Adrenal gland (tissue), 12 donors: ENCODE measurements around the gene PANX2. TPM values are rescaled to one million over a fixed set of nuclear protein-coding genes. Genes with fewer than 3 reads are reported as not detected.

ENCODE experiments used
- DNase-seq, 7 donors: peaks; one replicate each; pipeline ENCODE4 v3.0.0-alpha.2; 2019 to 2020
- H3K27ac ChIP-seq, 5 donors: fragments of 200-600 bp; sonication (generic) in 4 of 5; 1 replicate in 3 of 5; 2 replicates in 2 of 5; pipeline versions ENCODE4 v1.5.1 to v1.8.0; 2016 to 2020; ENCODE audit warnings: mild to moderate bottlenecking in 1 of 5
- H3K27me3 ChIP-seq: fragments of 200-600 bp; 2 replicates; pipeline ENCODE4 v1.8.0; 2021
- H3K36me3 ChIP-seq, 2 donors: fragments of 200-600 bp; replicated peaks in 1 of 2; 1 replicate in 1 of 2; 2 replicates in 1 of 2; pipeline versions ENCODE4 v1.5.1 to v1.8.0; 2018 to 2022
- H3K4me1 ChIP-seq, 2 donors: fragments of 200-600 bp; replicated peaks in 1 of 2; 1 replicate in 1 of 2; 2 replicates in 1 of 2; pipeline versions ENCODE4 v1.5.1 to v1.8.0; 2018 to 2021
- H3K4me3 ChIP-seq, 4 donors: fragments of 200-600 bp; sonication (generic) in 3 of 4; one replicate each; pipeline ENCODE4 v1.5.1; 2016 to 2018
- H3K9me3 ChIP-seq, 3 donors: fragments of 200-600 bp; sonication (generic) in 1 of 3; replicated peaks in 1 of 3; 1 replicate in 2 of 3; 2 replicates in 1 of 3; pipeline versions ENCODE4 v1.5.1 to v1.8.0; 2016 to 2021
- POLR2A ChIP-seq, 2 donors: fragments of 450-650 bp; IDR thresholded peaks; one replicate each; pipeline ENCODE4 v1.6.1; 2017; ENCODE audit warnings: antibody characterized with exemption in 2 of 2, mild to moderate bottlenecking in 2 of 2, moderate library complexity in 1 of 2
- WGBS, 4 donors: extraction: QIAGEN DNeasy Blood & Tissue Kit in 2 of 4; methylation state at CpG; one replicate each; pipeline versions ENCODE4 v1.1.5 to v1.1.7; 2013 to 2017; 5-methylcytosine and 5-hydroxymethylcytosine counted together
- intact Hi-C, 2 donors: fragments of 100-400 bp; cut with DNase I; formaldehyde crosslinking; loops; one replicate each; pipeline versions ENCODE4 v1.14.1 to v1.15.0; 2022 to 2023
- polyA plus RNA-seq, 3 donors: library from polyadenylated mRNA; stranded (reverse); fragments of 200-250 nt in 2 of 3; fragments of 350-450 nt in 1 of 3; fragmentation: Illumina TruSeq in 1 of 3; extraction: RNeasy Lipid Tissue Mini Kit (QIAGEN cat#74804) in 1 of 3; gene quantifications; one replicate each; pipeline ENCODE4 v1.2.3, GENCODE V29; 2013 to 2014
- total RNA-seq, 9 donors: library from RNA; depleted of rRNA in 4 of 9; stranded (reverse); fragments of >200 nt in 4 of 9; fragments of 120-200 nt in 1 of 9; fragmentation: NEBNext Ultra II Directional in 1 of 9; extraction: Animal tissue kit (Norgen Biotek cat#: 25700) in 1 of 9; gene quantifications; one replicate each; pipeline versions ENCODE4 v1.1.0 to v1.2.4, GENCODE V29; 2013 to 2023
- TF ChIP-seq, protein P1 (sequence below), 6 experiments: fragments of 450-650 bp in 4 of 6; fragments of 200-600 bp in 2 of 6; sonication (generic) in 1 of 6; IDR thresholded peaks; 1 replicate in 5 of 6; 2 replicates in 1 of 6; pipeline versions ENCODE4 v1.5.1 to v1.8.0; 2016 to 2021; ENCODE audit warnings: antibody characterized with exemption in 6 of 6, mild to moderate bottlenecking in 2 of 6, moderate library complexity in 1 of 6
- donor health status: healthy with polysubstance abuse.
- donor health status: Bipolar disorder and iron deficiency.
- donor health status: DM: yes; HTN: yes; CAD: no.
- donor health status: DM: no; HTN: no; CAD: no.
- donor health status: DM: no; HTN: no; CAD: no.
- donor health status: DM: yes; HTN: yes; CAD: no.

Gene PANX2
- total and polyA plus RNA-seq, 12 donors: 0.22 to 4.1 (median 0.70) TPM

DNA sequence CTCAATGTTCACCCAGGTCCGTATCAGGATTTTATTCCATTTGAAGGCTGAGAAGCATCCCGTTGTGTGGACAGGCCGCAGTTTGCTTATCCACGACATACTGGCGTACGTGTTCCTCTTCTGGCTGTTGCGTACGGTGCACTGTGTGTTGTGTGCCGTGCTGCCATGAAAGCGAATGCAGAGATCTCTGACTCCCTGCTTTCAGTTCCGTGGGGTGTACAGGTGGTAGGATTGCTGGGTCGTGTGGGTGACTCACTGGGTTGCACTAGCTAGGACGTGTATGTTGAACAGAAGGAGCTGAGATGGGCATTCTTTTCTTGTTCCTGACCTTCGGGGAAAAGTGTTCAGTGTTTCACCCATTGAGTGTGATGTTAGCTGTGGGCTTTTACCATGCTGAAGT lies 40.6 kb downstream of the PANX2 start:
- TF ChIP-seq, protein P1, sequence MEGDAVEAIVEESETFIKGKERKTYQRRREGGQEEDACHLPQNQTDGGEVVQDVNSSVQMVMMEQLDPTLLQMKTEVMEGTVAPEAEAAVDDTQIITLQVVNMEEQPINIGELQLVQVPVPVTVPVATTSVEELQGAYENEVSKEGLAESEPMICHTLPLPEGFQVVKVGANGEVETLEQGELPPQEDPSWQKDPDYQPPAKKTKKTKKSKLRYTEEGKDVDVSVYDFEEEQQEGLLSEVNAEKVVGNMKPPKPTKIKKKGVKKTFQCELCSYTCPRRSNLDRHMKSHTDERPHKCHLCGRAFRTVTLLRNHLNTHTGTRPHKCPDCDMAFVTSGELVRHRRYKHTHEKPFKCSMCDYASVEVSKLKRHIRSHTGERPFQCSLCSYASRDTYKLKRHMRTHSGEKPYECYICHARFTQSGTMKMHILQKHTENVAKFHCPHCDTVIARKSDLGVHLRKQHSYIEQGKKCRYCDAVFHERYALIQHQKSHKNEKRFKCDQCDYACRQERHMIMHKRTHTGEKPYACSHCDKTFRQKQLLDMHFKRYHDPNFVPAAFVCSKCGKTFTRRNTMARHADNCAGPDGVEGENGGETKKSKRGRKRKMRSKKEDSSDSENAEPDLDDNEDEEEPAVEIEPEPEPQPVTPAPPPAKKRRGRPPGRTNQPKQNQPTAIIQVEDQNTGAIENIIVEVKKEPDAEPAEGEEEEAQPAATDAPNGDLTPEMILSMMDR (IDR thresholded peaks at IDR 0.05): no peak
- no peak for TF ChIP-seq POLR2A (IDR thresholded peaks at IDR 0.05)
- 81 to 88% (median 85%) methylated on average over 14 of the region's 14 CpGs for WGBS, 4 donors
- intact Hi-C loops: loop anchor here in 1 of 2 donors (2.0 kb wide), 1 partner anchor 64 kb away; no protein-coding TSS in a partner anchor
- no peak for DNase-seq
- Histone ChIP-seq H3K9me3 (no peaks in the 10 kb centered on the region), H3K27me3 (no peaks in the 10 kb centered on the region), H3K4me1 (peaks cover 0 to 9% of the 10 kb centered on the region in 2 donors), H3K27ac (no peak overlapping the region), H3K4me3 (no peak overlapping the region), H3K36me3 (peaks cover 0 to 79% of the 10 kb centered on the region in 2 donors)

DNA sequence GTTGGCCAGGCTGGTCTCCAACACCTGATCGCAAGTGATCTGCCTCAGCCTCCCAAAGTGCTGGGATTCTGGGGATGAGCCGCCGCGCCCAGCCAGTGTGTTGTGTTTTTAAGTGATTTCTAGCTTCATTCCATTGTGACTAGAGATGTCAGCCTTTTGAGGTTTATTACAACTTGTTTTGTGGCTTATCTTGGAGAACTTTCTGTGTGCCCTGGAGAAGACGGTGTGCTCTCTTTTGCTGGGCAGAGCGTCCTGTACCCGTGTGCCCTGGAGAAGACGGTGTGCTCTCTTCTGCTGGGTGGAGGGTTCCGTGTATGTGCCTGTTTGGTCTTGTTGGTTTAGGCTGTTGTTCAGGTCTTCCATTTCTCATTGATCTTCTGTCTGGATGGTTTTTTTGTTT lies 42.7 kb downstream of the PANX2 start:
- Histone ChIP-seq H3K27me3 (no peaks in the 10 kb centered on the region), H3K4me1 (peaks cover 0 to 9% of the 10 kb centered on the region in 2 donors), H3K36me3 (peaks cover 0 to 82% of the 10 kb centered on the region in 2 donors), H3K9me3 (no peaks in the 10 kb centered on the region), H3K4me3 (no peak overlapping the region), H3K27ac (no peak overlapping the region)
- no peak for TF ChIP-seq POLR2A (IDR thresholded peaks at IDR 0.05)
- TF ChIP-seq, protein P1 (IDR thresholded peaks at IDR 0.05): no peak
- DNase-seq: no peak
- intact Hi-C loops: no loop called here
- 96 to 98% (median 97%) methylated on average over 9 of the region's 9 CpGs for WGBS, 4 donors

DNA sequence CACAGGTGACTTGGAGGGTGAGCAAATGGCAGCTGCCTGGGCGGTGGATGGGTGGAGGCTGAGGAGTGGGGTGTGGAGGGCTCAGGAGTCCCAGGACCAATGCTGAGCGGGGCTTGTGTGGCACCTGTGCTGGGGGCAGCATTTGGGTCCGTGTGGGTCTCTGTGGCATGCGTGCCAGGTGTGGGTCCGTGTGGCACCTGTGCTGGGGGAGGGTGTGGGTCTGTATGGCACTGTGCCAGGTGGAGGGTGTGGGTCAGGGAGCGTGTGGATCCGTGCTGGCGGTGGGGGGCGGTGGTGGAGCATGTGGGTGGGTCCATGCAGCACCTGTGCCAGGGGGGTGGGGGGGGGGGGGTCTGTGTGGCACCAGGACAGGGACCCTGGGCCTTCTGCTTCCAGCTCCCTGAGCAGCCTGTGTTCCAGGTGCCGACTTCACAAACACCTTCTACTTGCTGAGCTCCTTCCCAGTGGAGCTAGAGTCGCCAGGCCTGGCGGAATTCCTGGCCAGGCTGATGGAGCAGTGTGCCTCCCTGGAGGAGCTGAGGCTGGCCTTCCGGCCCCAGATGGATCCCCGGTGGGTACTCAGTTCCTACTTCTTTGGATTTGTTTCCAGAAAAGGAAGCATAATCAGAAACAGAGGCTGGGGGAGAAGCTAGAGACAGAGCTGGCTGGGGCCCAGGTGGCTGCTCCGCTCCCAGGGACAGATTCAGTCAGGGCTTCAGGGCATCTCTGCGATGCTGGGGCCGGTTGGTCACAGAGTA lies 44.9 kb downstream of the PANX2 start:
- no peak for DNase-seq
- TF ChIP-seq, protein P1 (IDR thresholded peaks at IDR 0.05): no peak
- no peak for TF ChIP-seq POLR2A (IDR thresholded peaks at IDR 0.05)
- peaks cover 0 to 79% of the 10 kb centered on the region in 2 donors for H3K36me3 ChIP-seq
- H3K4me1 ChIP-seq: no peaks in the 10 kb centered on the region
- WGBS, 4 donors: 72 to 89% (median 76%) methylated on average over 4 to 17 of the region's 17 CpGs
- no peaks in the 10 kb centered on the region for H3K9me3 ChIP-seq
- no peak overlapping the region for H3K27ac ChIP-seq
- intact Hi-C loops: no loop called here
- no peak overlapping the region for H3K4me3 ChIP-seq
- no peaks in the 10 kb centered on the region for H3K27me3 ChIP-seq

DNA sequence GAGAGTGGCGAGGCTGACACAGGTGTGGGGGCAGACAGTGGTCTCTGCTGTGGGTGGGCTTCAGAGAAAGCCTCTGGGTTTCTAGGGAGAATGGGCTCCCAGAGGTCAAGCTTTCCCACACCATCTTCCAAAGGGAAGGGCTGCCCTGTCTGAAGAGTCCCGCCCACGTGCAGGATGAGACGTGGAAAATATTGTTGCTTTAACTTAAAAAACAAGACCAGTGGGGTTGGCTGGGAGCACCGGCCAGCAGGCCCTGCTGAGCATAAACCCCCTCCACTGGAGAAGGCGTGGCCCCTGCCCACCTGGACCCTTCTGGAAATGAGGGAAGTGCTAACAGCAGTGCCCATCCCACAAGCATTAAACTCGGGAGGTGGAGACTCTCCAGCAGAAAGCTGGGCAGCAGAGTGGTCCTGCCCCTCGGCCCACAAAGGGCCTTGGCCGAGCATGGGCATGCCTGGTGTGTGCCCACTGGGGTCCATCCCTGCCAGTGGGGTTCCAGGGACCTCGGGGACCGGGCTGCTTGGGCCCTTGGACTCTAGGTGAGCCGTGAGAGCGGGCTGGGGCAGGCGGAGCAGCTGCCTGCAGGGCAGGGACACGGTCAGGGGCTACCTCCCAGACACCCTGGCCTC lies 45.6 kb downstream of the PANX2 start:
- DNase-seq: no peak
- 80 to 84% (median 82%) methylated on average over 5 to 15 of the region's 15 CpGs for WGBS, 4 donors
- Histone ChIP-seq H3K36me3 (peaks cover 0 to 79% of the 10 kb centered on the region in 2 donors), H3K9me3 (no peaks in the 10 kb centered on the region), H3K4me3 (no peak overlapping the region), H3K27ac (no peak overlapping the region), H3K4me1 (no peaks in the 10 kb centered on the region), H3K27me3 (no peaks in the 10 kb centered on the region)
- intact Hi-C loops: no loop called here
- TF ChIP-seq, protein P1 (IDR thresholded peaks at IDR 0.05): no peak
- no peak for TF ChIP-seq POLR2A (IDR thresholded peaks at IDR 0.05)
